SK-N-SH treated with all-trans-retinoic acid at 6 μM for 48 hours (cell line): ENCODE results near the gene ITPR3.

Source experiments
- ATAC-seq: fragments of 200-7000 bp; cut with Tn5 transposase; 3 replicates; pipeline ENCODE4 v1.9.1; 2020; ENCODE audit warnings: mild to moderate bottlenecking, moderate library complexity
- ARNTL ChIP-seq: fragments of 450-650 bp; formaldehyde crosslinking; IDR thresholded peaks from 2 replicates; pipeline ENCODE4 v1.5.0; 2020; ENCODE audit warnings: low read depth, mild to moderate bottlenecking, moderate library complexity, borderline replicate concordance
- ESRRG ChIP-seq: fragments of 250-450 bp; sonication (Bioruptor Pico); IDR thresholded peaks from 2 replicates; pipeline ENCODE4 v1.6.1; 2021; ENCODE audit warnings: mild to moderate bottlenecking
- GLIS3 ChIP-seq: fragments of 250-450 bp; sonication (Bioruptor Pico); IDR thresholded peaks from 2 replicates; pipeline ENCODE4 v1.5.0; 2020; ENCODE audit warnings: mild to moderate bottlenecking, moderate library complexity
- ISL1 ChIP-seq: fragments of 250-450 bp; sonication (Bioruptor Pico); IDR thresholded peaks from 2 replicates; pipeline ENCODE4 v2.1.2; 2022; ENCODE audit warnings: mild to moderate bottlenecking, moderate library complexity
- OSR1 ChIP-seq: fragments of 250-450 bp; sonication (Bioruptor Pico); IDR thresholded peaks from 2 replicates; pipeline ENCODE4 v1.8.0; 2022; ENCODE audit warnings: moderate library complexity, mild to moderate bottlenecking, inconsistent platforms
- PATZ1 ChIP-seq: fragments of 250-450 bp; sonication (Bioruptor Pico); IDR thresholded peaks from 2 replicates; pipeline ENCODE4 v1.8.0; 2020; ENCODE audit warnings: mild to moderate bottlenecking, moderate library complexity, borderline replicate concordance
- PPARA ChIP-seq: fragments of 250-450 bp; sonication (Bioruptor Pico); IDR thresholded peaks from 2 replicates; pipeline ENCODE4 v1.5.0; 2020; ENCODE audit warnings: mild to moderate bottlenecking, borderline replicate concordance
- RARB ChIP-seq: fragments of 250-450 bp; sonication (Bioruptor Pico); IDR thresholded peaks from 2 replicates; pipeline ENCODE4 v1.8.0; 2021; ENCODE audit warnings: mild to moderate bottlenecking, moderate library complexity
- SNAI2 ChIP-seq: fragments of 250-450 bp; sonication (Bioruptor Pico); IDR thresholded peaks from 2 replicates; pipeline ENCODE4 v1.5.0; 2020; ENCODE audit warnings: mild to moderate bottlenecking, moderate library complexity
- TOX ChIP-seq: fragments of 250-450 bp; sonication (Bioruptor Pico); IDR thresholded peaks from 2 replicates; pipeline ENCODE4 v1.8.0; 2021; ENCODE audit warnings: mild to moderate bottlenecking, moderate library complexity, borderline replicate concordance
- TSHZ2 ChIP-seq: fragments of 250-450 bp; sonication (Bioruptor Pico); IDR thresholded peaks from 2 replicates; pipeline ENCODE4 v1.5.0; 2020; ENCODE audit warnings: mild to moderate bottlenecking, moderate library complexity
- ZFP3 ChIP-seq: fragments of 250-450 bp; sonication (Bioruptor Pico); IDR thresholded peaks from 2 replicates; pipeline ENCODE4 v1.5.0; 2020; ENCODE audit warnings: mild to moderate bottlenecking, moderate library complexity
- ZFP30 ChIP-seq: fragments of 450-650 bp; formaldehyde crosslinking; IDR thresholded peaks from 2 replicates; pipeline ENCODE4 v1.5.0; 2022; ENCODE audit warnings: mild to moderate bottlenecking, moderate library complexity
- ZNF565 ChIP-seq: fragments of 450-650 bp; formaldehyde crosslinking; conservative IDR thresholded peaks from 2 replicates; pipeline ENCODE4 v1.5.0; 2020; ENCODE audit warnings: low read depth, mild to moderate bottlenecking, moderate library complexity
- ZNF70 ChIP-seq: fragments of 450-650 bp; formaldehyde crosslinking; IDR thresholded peaks from 2 replicates; pipeline ENCODE4 v1.5.0; 2020; ENCODE audit warnings: mild to moderate bottlenecking, moderate library complexity
- ZNF8 ChIP-seq: fragments of 450-650 bp; formaldehyde crosslinking; IDR thresholded peaks from 2 replicates; pipeline ENCODE4 v1.5.0; 2020; ENCODE audit warnings: mild to moderate bottlenecking, moderate library complexity
- TF ChIP-seq, protein P1 (sequence below): fragments of 250-450 bp; sonication (Bioruptor Pico); IDR thresholded peaks from 2 replicates; pipeline ENCODE4 v1.5.1; 2021; ENCODE audit warnings: mild to moderate bottlenecking, moderate library complexity
- TF ChIP-seq, protein P2 (sequence below): fragments of 250-450 bp; sonication (Bioruptor Pico); IDR thresholded peaks from 2 replicates; pipeline ENCODE4 v1.8.0; 2021; ENCODE audit warnings: low read depth, mild to moderate bottlenecking, moderate library complexity, borderline replicate concordance
- TF ChIP-seq, protein P3 (sequence below): fragments of 250-450 bp; sonication (Bioruptor Pico); IDR thresholded peaks from 2 replicates; pipeline ENCODE4 v1.5.1; 2020; ENCODE audit warnings: low read depth, mild to moderate bottlenecking, moderate library complexity

The ITPR3 gene

DNA sequence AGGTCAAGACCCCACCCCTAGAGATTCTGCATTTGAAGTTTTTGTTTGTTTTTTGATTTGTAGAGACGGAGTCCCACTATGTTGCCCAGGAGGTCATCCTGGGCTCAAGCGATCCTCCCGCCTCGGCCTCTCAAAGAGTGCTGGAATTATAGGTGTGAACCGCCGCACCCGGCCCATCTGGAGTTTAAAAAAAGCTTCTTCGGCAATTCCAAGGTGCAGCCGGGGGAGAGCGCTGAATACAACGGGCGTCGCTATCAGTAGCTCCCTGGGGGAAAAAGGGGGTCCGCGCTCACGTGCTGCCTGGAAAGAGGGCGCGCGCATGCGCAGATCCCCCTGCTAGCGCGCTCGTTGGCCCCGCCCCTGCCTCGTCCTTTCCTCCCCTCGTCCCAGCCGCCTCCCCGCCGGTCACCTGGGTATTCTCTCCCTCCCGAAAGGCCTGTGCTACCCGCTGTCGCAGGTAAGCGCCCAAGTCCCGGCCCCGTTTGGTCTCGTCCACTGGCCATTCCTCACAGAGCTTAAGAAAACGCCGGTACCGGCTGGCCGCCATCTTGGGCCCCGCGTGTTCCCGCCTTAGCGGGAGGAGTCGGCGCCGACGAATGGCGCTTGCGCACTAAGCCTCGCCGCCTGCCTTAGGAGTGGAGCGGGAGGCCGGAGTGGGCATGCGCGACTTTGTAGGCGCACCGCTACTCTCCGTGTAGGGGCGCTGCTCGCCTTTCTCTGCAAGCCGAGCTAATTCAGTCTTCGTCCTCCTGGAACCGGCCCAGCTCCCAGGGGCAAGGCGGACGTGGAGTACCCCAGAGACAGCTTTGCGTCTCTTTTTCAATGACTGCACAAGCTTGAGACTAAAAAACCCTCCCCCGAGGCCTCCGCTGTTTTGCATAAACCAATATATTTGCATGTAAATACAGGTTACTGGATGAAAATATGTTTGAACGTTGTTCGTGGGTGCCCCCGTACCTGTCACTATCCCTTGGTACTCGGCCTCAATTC is 90.3 kb downstream of the ITPR3 start, which contains the start of gene UQCC2:
Gene UQCC2, minus strand, starts transcription at position 561 of the 990 bp plus-strand sequence. Its CDS starts 14 bp downstream, at position 547.
- TF ChIP-seq, protein P1, sequence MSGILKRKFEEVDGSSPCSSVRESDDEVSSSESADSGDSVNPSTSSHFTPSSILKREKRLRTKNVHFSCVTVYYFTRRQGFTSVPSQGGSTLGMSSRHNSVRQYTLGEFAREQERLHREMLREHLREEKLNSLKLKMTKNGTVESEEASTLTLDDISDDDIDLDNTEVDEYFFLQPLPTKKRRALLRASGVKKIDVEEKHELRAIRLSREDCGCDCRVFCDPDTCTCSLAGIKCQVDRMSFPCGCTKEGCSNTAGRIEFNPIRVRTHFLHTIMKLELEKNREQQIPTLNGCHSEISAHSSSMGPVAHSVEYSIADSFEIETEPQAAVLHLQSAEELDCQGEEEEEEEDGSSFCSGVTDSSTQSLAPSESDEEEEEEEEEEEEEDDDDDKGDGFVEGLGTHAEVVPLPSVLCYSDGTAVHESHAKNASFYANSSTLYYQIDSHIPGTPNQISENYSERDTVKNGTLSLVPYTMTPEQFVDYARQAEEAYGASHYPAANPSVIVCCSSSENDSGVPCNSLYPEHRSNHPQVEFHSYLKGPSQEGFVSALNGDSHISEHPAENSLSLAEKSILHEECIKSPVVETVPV (CRISPR knock-in tag): 0 out of 2 replicates have a peak, but pooled peaks have one; percentile 25
- no peak for TF ChIP-seq ZFP30 (CRISPR knock-in tag)
- ATAC-seq: peak; percentile 98

- TF ChIP-seq ZFP3 (CRISPR knock-in tag) (no peak), PATZ1 (no peak), ZNF70 (CRISPR knock-in tag) (no peak), TSHZ2 (CRISPR knock-in tag) (no peak), ARNTL (CRISPR knock-in tag) (no peak), PPARA (CRISPR knock-in tag) (no peak), OSR1 (CRISPR knock-in tag) (no peak), ZNF565 (no peak), ZFP30 (CRISPR knock-in tag) (no peak), ZNF8 (CRISPR knock-in tag) (no peak), TOX (CRISPR knock-in tag) (no peak), RARB (CRISPR knock-in tag) (no peak)
- TF ChIP-seq, protein P1 (CRISPR knock-in tag): no peak
- TF ChIP-seq, all 23 proteins: peak for 0
- no peak for ATAC-seq
Observed at GRCh38 chr6:33712914-33713313, 91.8 kb downstream of the ITPR3 start.

DNA sequence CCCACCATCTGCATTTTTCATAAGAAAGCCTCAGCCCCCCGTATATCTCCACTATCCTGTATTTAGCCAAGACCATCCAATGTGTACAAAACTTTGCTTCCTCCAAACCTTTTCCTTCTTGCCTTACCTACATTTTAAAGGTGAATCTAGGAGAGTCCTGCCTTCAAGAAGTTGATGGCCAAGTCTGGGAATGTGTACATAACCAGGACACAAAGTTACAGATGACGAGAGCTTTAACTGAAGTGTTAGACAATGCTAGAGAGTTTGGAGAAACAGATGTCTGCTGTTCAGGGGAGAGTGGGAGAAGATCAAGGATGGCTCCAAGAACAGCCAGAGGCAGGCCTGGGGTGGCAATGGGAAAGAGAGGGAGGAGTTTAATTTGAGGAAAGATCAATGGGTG is 92.7 kb downstream of the ITPR3 start:
- ATAC-seq: no peak
- TF ChIP-seq TOX (CRISPR knock-in tag): no peak
- no peak for TF ChIP-seq GLIS3 (CRISPR knock-in tag)
- no peak for TF ChIP-seq ISL1 (CRISPR knock-in tag)
- TF ChIP-seq ESRRG (CRISPR knock-in tag): no peak
- no peak for TF ChIP-seq ZNF70 (CRISPR knock-in tag)
- TF ChIP-seq ZNF565: no peak
- TF ChIP-seq, protein P1 (CRISPR knock-in tag): no peak
- no peak for TF ChIP-seq TSHZ2 (CRISPR knock-in tag)
- TF ChIP-seq, protein P2, sequence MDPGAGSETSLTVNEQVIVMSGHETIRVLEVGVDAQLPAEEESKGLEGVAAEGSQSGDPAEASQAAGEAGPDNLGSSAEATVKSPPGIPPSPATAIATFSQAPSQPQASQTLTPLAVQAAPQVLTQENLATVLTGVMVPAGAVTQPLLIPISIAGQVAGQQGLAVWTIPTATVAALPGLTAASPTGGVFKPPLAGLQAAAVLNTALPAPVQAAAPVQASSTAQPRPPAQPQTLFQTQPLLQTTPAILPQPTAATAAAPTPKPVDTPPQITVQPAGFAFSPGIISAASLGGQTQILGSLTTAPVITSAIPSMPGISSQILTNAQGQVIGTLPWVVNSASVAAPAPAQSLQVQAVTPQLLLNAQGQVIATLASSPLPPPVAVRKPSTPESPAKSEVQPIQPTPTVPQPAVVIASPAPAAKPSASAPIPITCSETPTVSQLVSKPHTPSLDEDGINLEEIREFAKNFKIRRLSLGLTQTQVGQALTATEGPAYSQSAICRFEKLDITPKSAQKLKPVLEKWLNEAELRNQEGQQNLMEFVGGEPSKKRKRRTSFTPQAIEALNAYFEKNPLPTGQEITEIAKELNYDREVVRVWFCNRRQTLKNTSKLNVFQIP: no peak
- TF ChIP-seq, protein P3, sequence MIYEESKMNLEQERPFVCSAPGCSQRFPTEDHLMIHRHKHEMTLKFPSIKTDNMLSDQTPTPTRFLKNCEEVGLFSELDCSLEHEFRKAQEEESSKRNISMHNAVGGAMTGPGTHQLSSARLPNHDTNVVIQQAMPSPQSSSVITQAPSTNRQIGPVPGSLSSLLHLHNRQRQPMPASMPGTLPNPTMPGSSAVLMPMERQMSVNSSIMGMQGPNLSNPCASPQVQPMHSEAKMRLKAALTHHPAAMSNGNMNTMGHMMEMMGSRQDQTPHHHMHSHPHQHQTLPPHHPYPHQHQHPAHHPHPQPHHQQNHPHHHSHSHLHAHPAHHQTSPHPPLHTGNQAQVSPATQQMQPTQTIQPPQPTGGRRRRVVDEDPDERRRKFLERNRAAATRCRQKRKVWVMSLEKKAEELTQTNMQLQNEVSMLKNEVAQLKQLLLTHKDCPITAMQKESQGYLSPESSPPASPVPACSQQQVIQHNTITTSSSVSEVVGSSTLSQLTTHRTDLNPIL (CRISPR knock-in tag): no peak
- no peak for TF ChIP-seq ZFP3 (CRISPR knock-in tag)
- TF ChIP-seq ZFP30 (CRISPR knock-in tag): no peak
- TF ChIP-seq SNAI2 (CRISPR knock-in tag): no peak
- no peak for TF ChIP-seq ARNTL (CRISPR knock-in tag)
